HG02610 (cell line): Measurements from ENCODE around the gene PRDX3.
A peak's percentile ranks its signal among the peaks of the same experiment; 100 is the strongest.
"Not testable (repeated sequence)": the region's sequence is repeated elsewhere in the genome, so short reads cannot be mapped to it uniquely, and the experiment has no call there.

Source experiments
- ATAC-seq: cut with Tn5 transposase; IDR thresholded peaks from one replicate; pipeline ENCODE4 v1.9.1; 2021; ENCODE audit warnings: mild to moderate bottlenecking, moderate library complexity; ENCODE audit not compliant: unreplicated experiment

PRDX3 gene

GRCh38 chr10:119165171-119166117 lies 13.2 kb downstream of the PRDX3 start, which contains the start of gene SFXN4:
TSS of gene SFXN4 (minus strand) at chr10:119165714. CDS start at chr10:119165647, 67 bp downstream.
- ATAC-seq = peak; percentile 92

DNA sequence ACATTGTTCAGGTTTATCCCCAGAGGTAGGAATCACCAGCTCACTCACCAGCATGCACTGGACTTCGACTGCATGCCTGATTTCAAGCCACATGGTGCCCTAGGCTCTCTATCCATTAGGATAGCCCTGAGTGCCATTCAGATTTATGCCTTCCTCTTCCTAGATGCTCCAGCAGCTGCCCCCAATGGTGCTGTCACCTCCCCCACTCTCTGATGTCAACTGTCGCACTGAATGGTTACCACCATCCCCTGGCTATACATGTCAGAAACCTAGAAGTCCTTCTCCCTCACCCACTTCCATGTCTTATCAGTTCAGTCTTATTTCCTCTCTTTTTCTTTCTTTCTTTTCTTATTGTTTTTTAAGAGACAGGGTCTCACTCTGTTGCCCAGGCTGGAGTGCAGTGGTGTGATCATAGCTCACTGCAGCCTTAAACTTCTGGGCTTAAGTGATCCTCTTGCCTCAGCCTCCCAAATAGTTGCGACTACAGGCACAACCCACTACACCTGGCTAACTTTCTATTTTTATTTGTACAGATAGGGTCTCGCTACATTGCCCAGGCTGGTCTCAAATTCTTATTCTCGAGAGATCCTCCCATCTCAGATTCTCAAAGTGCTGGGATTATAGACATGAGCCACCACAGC lies 16.0 kb downstream of the PRDX3 start:
- no peak for ATAC-seq

GRCh38 chr10:119161680-119162451 lies 16.7 kb downstream of the PRDX3 start:
- ATAC-seq = no peak

DNA sequence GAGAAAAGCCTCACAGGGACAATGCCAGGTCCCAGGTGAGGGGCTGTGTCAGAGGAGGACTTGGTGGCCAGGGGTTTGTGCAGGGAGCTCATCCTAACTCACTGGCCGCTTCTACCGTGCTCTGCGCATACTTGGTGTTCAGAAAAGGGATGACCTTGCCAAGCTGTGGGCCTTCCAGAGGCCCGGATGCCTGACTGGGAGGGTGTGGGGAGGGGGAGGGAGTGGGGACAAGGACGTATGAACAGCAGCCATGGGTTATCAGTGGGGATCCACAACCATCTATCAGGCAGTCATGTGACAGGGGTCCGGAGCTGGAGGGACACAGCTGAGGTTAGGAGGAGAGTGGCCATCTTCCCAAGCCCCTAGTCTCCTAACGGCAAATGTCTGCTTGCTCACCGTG lies 19.3 kb downstream of the PRDX3 start:
- ATAC-seq = no peak

GRCh38 chr10:119153661-119154060 lies 25.0 kb downstream of the PRDX3 start:
- no peak for ATAC-seq

DNA sequence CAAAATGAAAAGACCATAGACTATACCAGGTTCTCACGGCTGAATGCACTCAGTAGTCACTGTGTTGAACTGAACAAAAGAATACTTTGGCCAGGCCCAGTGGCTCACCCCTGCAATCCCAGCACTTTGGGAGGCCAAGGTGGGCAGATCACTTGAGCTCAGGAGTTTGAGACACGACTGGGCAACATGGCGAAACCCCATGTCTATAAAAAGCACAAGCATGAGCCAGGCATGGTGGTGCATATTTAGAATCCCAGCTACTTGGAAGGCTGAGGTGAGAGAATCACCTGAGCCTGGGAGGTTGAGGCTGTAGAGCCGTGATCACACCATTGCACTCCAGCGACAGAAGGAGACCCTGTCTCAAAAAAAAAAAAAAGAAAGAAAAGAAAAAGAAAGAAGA lies 25.6 kb downstream of the PRDX3 start:
- no peak for ATAC-seq

- not testable (repeated sequence) for ATAC-seq
Observed at GRCh38 chr10:119151601-119152000, 27.0 kb downstream of the PRDX3 start.

DNA sequence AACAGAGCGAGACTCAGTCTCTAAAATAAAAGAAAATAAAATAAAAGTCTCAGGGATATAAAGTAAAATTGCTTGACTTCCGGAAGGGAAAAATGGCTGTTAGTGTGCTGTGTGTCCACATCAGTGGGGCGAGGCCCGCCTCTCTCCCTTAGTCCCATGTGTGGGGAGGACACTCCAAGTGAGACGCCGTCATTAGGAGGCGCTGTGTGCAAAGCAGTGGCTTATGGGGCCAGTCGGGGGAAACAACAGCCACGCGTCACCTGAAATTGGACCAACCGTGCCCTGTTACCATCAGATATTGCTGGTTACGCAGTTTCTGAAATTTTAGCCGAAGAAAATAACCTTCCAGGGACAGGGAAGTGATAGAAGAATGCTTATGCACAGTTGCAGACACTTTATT lies 28.9 kb downstream of the PRDX3 start:
- no peak for ATAC-seq

- ATAC-seq = no peak
Observed at GRCh38 chr10:119149157-119149556, 29.5 kb downstream of the PRDX3 start.

GRCh38 chr10:119143657-119144056 lies 35.0 kb downstream of the PRDX3 start:
- no peak for ATAC-seq

- no peak for ATAC-seq
Observed at GRCh38 chr10:119140603-119141245, 37.9 kb downstream of the PRDX3 start.

GRCh38 chr10:119139464-119140067 lies 39.0 kb downstream of the PRDX3 start:
- no peak for ATAC-seq

- no peak for ATAC-seq
Observed at GRCh38 chr10:119138346-119139306, 40.0 kb downstream of the PRDX3 start.

DNA sequence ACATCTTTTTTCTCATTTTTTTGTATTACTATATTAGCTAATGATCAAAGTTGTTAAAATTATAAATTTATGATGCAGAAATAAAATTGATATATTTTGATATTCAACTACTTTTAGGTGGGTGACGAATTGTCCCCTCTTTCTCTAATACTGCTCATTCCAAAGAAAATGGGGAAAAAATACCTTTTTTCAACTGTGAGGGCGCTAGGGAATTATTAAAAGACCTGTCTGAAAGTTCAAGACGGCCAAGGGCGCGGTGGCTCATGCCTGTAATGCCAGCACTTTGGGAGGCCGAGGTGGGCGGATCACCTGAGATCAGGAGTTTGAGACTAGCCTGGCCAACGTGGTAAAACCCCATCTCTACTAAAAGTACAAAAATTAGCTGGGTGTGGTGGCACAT lies 40.7 kb downstream of the PRDX3 start:
- ATAC-seq = not testable (repeated sequence)

GRCh38 chr10:119136084-119136483 lies 42.5 kb downstream of the PRDX3 start:
- ATAC-seq = no peak

DNA sequence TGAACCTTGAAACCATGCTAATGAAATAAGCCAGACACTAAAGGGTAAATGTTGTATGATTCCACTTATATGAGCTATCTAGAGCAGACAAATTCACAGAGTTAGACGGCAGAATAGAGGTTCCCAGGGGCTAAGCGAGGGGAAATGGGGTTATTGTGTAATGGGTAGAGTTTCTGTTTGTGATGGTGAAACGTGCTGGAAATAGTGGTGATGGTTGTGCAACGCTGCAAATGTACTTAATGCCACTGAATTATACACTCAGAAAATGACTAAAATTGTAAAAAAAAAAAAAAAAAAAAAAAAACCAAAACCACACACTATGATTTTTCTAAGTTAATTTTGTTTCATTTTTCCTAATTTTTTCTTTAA lies 43.1 kb downstream of the PRDX3 start:
- ATAC-seq = no peak

DNA sequence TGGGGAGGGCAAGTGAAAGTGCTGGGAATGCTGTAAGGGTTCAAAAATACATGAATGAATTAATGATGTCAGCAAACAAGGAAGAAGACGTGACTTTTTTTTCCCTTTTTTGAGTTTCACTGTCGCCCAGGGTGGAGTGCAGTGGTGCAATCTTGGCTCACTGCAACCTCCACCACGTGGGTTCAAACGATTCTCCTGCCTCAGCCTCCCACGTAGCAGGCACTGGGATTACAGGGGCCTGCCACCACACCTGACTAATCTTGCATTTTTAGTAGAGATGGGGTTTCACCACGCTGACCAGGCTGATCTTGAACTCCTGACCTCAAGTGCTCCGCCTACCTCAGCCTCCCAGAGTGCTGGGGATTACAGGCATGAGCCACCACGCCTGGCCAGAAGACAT lies 44.7 kb downstream of the PRDX3 start:
- no peak for ATAC-seq

GRCh38 chr10:119132521-119133345 lies 45.9 kb downstream of the PRDX3 start:
- ATAC-seq = no peak
